SHP77 treated with DMSO at 0.1 percent for 48 hours (cell line): ENCODE measurements around the gene POLR2E.

Source experiments
- DNase-seq: peaks from one replicate; lab custom pipeline; 2025; lab: John Stamatoyannopoulos, UW

Gene POLR2E

DNA sequence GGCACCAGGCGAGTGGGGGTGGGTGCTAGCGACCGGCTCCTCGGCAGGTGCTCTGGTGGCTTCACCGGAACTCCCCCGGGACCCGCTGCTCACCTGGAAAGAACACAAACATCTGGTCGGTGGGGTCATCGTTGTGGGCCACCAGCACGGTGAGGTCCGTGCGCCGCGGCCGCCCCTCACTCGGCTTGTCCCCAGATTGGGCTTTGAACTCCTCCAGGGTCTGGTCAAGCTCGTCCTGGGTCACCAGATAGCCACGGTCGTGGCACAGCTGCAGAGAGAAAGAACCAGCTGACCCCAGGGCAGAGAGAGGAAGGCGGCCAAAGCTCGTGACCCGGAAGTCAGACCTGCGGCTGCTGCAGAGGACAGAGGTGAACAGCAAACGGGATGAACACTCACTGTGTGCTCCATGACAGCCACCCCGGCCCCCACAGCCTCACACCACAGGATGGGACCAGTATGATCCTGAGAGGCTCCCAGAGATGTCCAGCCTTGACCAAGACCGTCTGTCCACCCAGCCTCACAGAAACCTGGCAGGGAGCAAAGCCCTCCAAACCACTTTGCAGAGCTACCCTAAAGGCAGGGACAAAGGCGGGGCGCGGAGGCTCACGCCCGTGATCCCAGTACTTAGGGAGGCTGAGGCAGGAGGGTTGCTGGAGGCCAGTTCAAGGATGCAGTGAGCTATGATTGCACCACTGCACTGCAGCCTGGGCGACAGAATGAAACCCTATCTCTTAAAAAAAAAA lies 1.2 kb downstream of the POLR2E start:
- no peak for DNase-seq

DNA sequence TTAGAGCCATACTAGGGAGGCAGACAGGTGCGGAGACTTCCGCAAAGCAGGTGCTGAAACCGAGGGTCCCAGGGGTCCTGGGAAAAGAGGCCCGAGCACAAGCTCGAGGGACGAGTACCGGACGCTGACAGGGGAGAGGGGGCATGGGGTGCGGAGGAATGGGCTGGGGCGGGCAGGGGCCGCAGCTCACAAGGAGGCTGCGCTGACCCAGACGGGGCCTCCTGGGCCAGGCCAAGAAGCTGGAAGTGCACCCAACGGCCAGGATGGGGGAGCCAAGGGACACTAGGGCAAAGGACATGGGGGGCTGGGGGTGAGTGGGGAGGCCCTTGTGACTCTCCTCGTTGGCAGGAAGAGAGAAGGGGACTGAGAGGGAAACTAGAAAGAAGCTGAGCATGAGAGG lies 1.8 kb downstream of the POLR2E start:
- DNase-seq: no peak

DNA sequence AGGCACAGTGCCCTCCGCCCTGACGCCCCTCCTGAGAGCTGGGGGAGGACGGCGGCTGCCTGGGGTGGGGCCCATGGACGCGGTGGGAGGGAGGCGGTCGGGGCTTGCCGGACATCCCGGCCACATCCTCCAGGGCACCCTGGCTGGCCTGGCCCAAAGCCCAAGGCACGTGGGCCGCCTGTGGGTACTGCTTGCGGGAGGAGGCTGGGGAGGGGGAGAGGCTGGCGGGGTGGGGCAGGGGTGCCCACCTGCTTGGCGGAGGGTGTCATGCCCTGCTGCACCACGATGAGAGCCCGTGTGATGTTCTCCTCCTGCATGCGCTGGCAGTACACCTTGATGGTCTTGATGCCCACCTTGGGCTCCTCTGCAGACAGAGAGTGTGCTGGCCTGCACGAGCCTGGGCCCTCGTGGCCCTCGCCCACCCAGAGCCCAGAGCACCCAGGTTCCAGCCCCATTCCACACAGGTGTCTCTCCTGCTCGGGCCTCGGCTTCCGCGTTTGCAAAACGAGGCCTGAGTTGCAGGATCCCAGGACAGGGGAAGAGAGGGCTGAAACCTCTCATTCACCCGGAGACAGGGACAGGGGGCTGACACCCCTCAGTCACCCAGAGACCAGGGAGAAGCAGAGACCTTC lies 3.5 kb downstream of the POLR2E start:
- DNase-seq: no peak

DNA sequence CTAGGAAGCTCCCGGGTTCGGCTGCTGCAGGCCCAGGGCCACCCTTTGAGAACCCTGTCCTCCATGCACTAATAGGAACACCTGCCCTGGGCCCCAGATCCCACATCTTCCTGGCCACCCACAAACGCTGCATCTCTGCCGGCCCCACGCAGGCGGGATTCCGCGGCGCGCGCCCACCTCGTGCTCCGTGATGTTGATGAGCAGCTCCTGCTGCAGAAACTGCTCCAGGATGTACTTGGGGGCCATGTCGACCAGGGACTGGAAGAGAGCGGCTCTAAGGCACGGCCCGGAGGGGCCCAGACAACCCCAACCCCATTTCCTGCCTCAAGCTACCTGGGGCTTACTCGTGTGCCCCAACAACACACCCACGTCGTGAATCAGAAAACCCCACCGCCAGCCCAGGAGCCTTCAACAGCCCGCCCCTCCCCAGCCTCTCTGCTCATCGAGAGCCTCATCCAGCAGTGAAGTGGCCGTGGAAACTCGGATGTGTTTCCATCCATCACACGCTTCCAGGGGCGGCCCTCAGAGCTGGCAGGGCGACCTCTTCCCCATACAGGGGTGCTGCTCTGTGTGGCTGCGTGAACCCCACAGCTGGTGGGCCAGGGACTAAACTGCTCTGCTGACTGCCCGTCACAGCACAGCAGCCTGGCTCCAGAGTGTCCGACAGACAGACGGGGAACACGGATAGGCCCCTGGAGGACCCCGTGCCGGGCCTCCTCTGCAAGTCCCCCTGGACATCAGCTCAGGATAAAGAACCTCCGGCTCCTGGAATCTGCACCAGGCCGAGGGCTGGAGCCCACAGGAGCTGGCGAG lies 4.2 kb downstream of the POLR2E start:
- no peak for DNase-seq

DNA sequence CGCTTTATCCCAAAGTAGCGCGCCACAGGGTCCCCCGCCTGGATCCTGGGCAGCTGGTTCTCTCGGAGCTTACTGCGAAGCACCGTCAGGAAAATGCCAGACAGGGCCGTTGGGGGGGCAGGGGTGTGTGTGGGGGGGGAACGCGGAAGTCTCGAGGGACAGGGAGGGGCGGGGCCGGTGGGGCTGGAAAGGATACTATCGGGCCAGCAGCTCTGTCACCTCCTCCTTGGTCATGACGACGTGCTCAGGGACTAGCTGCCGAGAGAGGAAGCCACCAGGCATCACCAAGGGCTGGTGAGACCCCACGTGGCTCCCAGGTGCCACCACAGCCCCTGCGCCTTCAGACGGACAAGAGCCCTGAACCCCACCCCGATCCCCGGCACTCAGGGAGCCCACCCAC lies 5.3 kb downstream of the POLR2E start:
- DNase-seq: no peak

DNA sequence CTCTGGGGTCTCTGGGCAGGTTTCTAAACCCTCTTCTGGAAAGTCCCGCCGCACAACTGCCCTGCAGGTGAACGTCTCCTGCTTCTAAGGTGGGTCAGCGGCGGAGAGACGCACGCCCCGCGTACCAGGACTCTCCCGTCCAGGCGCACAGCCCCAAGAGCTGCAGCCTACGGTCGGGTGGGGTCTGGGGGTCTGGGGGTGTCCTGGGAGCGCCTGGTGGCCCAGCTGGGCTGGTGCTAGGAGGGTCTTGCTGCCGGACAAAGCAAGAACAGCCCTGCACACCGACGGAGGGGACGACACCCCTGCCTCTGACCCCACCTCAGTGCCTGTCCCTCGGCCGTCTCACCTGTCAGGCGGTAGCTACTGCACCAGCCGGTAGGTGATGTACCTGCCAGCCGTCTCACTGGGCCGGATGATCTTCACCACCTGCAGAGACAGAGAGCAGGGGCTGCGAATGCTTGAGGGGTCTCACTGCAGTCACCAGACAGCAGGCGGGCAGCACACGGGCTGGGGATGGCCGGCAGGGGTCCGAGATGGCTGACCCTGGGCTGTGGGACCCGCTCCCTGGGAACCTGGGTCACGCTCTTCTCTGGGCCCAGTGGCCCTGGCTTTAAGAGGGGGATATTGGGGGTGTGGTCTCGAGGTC lies 5.9 kb downstream of the POLR2E start:
- DNase-seq: no peak

DNA sequence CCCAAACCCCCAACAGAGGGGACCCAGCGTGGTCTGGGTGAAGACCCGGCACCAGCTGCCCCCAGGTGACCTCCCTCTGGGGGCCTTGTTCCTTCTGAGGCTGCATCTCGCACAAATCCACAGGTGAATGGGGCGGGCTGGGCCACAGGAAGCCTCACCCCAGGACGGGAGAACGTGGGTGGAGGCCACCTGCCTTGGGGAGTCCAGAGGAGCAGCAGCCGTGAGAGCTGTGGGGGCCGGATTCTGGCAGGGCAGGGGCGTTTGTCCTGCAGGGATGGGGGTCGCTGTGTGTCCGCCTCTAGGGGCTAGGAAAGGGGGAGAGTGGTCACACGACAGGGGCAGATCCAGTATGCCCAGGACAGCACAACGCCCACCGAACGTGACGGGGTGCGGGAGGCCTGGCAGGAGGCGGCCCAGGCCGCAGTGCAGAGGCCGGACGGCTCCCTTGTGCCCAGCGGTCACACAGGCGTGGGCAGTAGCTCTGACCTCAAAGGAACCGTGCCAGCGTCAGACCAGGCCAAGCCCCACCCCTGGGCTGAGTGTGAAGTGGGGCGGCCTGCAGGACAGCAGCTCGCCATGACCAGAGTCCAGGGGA lies 6.7 kb downstream of the POLR2E start:
- DNase-seq: no peak

DNA sequence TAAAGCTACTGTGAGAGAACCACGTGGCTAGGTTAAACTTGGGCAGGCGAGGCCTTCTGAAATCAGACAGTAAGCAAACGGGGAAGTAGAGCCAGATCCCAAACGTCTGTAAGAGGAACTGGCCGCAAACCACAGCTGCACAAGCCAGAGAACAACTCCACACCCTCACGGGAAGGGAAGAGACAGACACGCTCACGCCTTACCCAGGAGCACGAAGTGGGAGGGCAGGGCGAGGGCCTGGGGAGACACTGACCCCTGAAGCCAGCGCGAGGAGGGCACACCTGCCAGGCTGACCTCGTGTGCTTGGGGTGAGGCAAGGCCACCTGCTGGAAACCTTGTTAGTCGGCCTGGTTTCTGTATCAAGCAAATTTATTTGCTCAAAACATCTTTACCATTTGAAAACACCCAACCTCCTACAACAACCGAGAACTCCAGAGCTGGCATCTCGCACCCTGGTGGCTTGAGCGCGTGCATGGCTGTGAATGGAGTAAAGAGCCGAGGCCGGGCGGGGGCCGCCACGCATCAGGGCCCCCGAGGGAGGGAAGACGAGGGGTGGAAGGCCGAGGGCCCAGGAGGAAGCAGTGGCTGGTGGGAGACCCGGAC lies 7.3 kb downstream of the POLR2E start:
- no peak for DNase-seq

DNA sequence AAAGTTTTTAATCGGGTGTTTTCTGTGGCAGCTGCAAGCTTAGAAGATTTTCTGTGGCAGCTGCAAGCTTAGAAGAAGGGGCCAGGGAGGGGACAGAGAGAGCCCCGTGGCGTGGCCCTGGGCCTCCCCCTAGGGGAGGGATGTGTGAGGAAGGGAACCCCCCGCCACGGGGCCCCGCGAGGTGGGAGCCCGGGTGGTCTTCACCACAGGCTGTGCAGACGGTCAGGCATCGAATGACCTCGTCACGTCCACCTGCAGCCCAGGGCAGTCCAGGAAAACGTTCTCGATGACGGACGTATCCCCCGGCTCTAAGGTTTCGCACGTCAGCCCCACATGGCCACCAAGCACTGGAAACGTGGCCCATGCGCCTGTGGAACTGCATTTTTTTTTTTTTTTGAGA lies 8.6 kb downstream of the POLR2E start:
- DNase-seq: no peak

DNA sequence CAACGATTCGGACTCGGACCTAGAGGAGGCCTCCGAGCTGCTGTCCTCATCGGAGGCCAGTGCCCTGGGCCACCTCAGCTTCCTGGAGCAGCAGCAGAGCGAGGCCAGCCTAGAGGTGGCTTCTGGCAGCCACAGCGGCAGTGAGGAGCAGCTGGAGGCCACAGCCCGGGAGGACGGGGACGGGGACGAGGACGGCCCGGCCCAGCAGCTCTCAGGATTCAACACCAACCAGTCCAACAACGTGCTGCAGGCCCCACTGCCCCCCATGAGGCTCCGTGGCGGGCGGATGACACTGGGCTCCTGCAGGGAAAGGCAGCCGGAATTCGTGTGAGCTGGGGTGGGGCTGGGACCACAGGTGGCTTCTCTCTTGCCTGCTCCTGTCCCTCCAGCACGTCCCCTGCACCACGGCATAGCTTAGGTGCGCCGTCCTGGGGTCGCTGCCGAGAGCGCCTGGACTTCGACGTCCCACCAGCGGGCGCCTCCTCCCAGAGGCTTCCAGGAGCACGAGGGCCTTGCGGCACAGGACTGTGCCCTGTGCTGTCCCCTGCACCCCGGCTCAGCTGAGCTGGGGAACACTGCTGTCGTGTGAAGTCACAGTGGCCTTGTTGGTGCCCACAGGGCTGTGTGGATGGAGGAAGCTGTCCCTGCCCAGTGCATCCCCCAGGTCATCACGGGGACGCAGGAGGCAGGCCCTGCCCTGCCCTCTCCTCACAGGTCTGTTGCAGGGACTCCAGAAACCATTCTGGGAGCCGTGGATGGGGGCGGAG lies 9.3 kb downstream of the POLR2E start:
- no peak for DNase-seq

DNA sequence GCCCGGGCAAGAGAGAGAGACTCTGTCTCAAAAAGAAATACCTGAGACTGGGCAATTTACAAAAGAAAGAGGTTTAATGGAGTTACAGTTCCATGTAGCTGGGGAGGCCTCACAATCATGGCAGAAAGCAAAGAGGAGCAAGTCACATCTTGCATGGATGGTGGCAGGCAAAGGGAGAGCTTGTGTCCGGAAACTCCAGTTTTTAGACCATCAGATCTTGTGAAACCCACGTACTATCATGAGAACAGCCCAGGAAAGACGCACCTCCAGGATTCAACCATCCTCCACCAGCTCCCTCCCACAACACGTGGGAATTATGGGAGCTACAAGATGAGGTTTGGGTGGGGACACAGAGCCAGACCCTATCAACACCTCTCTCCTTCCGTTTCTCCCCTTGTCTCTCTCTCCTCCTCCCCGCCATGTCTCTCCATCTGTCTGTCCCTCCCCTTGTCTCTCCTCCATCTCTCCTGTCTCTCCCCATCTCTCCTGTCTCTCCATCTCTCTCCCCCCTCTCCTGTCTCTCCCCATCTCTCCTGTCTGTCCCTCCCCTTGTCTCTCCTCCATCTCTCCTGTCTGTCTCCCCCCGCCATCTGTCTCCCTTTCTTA lies 10.0 kb downstream of the POLR2E start:
- DNase-seq: no peak

DNA sequence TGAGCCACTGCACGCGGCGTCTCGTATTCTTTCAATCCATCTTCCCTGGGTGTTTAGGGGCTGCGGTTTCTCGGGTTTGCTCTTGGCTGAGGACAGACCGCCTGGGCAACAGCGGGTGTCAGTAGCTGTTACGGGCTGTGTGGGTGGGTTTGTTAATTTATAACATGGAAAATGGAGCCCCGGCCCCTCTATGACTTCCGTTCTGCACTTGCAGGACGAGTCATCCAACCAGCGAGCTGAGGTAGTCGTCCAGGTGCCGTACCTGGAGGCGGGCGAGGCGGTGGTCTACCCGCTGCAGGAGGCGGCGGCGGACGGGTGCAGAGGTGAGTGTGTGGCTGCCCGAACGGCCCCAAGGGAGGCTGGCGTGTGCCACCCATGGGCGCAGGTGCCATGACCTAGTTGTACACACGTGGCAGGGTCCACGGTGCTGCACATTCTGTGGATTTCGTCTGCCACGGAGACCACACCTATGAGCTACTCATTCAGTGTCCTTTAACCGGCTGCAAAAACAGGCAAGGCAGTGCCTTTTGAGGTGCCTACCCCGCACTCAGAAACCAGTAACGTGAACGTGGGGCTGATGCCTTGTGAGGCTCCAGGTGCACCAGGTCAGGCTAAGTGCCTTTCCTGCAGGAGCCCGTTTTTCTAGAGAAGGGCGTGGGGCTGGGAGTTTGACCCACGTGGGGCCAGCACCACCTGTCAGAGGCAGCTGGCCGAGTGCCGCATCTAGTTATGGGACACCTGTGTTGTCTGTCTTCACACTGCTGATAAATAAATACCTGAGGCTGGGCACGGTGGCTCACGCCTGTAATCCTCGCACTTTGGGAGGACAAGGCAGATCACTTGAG lies 10.9 kb downstream of the POLR2E start:
- DNase-seq: no peak

DNA sequence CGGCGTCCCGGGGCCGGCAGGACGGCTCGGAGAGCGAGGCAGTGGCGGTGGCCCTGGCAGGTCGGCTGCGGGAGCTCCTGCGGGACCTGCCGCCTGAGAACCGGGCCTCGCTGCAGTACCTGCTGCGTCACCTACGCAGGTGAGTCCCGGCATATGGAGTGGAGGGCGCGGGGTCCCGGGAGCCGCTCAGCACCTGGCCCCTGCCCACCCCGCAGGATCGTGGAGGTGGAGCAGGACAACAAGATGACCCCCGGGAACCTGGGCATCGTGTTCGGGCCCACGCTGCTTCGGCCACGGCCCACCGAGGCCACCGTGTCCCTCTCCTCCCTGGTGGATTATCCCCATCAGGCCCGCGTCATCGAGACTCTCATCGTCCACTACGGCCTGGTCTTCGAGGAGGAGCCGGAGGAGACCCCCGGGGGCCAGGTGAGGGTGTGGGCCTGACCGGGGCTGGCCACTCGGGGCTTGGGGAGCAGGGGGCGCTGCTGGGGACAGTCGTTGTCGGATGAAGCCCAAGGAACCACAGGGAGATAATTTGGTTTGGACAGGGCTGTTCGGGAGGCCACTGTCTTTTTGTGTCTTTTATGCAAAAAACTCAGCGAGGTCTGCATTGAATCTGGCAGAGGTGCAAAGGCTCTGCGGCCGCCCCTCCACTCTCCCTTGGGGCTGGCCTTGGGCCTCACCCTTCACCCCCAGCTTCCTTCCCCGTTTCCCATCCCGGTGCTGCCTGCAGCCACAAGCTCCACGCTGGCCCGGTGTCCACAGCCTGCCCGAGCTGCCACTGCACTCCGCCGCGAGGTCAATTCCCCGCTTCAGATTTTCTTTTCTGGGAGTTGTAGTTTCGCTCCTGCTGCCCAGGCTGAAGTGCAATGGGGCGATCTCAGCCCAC lies 12.0 kb downstream of the POLR2E start:
- DNase-seq: no peak

DNA sequence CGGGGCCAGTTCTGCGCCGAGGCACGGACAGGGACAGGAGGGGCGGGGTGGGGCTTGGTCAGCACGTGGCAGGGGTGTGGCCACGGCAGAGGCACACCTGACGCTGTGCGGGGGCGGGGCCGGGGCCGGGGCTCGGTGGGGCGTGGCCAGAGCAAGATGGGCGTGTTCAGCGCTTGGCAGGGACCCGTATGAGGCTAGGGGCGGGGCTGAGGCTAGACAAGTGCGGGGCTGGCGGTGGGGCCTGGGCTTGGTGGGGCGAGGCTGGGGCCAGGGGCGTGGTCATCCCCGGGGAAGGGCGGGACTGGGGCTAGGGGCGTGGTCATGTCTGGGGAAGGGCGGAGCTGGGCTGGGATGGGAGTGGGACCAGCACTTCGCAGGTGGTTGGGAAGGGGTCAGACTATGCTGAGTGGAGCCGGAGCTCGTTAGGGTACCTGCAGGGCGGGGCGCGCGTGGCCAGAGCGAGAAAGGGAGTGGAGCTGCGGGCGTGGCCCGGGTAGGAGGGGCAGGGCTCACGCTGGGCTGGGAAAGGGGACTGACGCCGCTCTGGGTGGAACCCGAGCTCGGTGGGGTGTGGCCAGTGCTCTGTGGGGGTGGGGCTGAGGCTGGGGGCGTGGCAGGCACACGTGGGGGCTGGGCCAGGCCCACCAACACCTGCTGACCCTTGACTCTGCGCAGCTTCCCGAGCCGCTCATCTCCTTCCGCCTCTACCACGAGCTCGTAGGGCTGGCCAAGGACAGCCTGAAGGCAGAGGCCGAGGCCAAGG lies 12.8 kb downstream of the POLR2E start:
- peak; percentile 45 for DNase-seq

DNA sequence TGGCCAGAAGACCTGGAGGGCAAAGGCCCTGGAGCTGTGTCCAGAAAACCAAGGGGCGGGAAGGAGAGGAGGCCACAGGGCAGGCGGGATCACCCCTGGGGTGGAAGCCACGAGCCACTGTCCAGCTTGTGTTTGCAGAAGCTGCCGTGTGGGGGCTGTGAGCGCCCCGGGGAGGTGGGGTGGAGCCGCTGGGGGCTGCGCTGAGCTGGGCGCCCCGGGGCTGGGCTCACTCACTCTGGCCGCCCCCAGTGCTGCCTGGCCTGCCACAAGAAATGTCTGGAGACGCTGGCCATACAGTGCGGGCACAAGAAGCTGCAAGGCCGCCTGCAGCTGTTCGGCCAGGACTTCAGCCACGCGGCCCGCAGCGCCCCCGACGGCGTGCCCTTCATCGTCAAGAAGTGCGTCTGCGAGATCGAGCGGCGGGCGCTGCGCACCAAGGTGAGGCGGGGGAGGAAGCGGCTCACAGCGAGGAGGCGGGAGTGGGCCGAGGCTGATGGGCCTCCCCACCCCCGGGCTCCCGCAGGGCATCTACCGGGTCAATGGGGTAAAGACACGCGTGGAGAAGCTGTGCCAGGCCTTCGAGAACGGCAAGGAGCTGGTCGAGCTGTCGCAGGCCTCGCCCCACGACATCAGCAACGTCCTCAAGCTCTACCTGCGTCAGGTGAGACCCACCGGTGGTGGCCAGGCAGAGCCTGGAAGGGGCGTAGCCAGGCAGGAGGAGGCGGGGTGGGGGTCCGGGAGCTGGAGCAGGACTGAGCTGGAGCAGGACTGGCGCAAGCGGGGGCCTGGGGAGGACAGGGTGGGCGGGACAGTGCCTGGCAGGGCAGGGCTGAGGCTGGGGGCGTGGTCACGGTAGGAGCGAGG lies 13.6 kb downstream of the POLR2E start:
- DNase-seq: no peak

DNA sequence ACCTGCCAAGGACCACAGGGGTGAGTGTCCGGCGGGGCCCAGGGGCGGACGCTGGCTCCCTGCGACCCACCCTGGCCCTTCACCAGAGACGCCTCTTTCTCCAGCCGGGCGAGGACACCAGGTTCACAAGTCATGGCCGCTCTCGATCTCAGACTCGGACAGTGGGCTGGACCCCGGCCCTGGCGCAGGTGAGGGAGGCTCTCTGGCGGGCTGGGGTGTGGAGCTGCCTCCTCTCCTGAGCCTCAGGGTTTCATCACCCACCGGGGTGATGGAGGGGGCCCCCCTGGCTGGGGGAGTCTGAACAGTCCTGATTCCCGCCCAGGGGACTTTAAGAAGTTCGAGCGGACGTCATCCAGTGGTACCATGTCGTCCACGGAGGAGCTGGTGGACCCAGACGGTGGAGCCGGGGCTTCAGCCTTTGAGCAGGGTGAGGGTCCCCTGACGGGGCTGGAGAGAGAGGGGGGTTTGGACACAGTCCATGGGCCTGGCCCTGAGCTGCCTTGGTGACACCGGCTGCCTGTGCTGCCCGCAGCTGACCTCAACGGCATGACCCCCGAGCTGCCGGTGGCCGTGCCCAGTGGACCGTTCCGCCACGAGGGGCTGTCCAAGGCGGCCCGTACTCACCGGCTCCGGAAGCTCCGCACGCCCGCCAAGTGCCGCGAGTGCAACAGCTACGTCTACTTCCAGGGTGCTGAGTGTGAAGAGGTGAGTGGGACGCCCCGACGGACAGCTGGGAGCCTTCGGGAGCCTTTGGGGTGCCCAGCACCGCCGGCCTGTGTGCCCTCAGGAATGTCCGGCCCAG lies 14.6 kb downstream of the POLR2E start:
- no peak for DNase-seq
